Retina (tissue), 1 donor: ENCODE results near the gene INPP4A.

ENCODE experiments used
- DNase-seq: peaks from one replicate; pipeline ENCODE4 v3.0.0-alpha.2; 2016

INPP4A gene

DNA sequence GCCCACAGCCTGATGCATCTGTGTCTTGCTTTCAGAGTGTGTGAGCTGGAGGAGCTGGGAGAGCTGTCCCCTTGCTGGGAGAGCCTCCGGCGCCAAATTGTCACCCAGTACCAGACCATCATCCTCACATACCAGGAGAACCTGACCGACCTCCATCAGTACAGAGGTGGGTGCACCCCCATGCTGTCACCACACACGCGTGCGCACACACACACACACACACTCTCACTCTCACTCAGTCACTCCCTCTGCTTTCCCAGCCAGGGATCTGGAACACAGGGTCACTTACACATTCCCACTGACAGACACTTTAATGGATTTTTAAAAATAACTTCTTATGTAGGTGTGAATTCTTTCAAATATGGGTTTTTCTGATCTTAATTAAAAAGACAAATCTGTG, 99.2 kb downstream of the INPP4A start:
- no peak for DNase-seq

- no peak for DNase-seq
Measured at GRCh38 chr2:98545591-98545990, 100.9 kb downstream of the INPP4A start.

- DNase-seq, result no peak
Measured at GRCh38 chr2:98546186-98546585, 101.5 kb downstream of the INPP4A start.

- no peak for DNase-seq
Measured at GRCh38 chr2:98547092-98547790, 102.6 kb downstream of the INPP4A start.

- DNase-seq, result no peak
Measured at GRCh38 chr2:98548920-98549818, 104.5 kb downstream of the INPP4A start.

- no peak for DNase-seq
Measured at GRCh38 chr2:98550165-98550564, 105.5 kb downstream of the INPP4A start.

DNA sequence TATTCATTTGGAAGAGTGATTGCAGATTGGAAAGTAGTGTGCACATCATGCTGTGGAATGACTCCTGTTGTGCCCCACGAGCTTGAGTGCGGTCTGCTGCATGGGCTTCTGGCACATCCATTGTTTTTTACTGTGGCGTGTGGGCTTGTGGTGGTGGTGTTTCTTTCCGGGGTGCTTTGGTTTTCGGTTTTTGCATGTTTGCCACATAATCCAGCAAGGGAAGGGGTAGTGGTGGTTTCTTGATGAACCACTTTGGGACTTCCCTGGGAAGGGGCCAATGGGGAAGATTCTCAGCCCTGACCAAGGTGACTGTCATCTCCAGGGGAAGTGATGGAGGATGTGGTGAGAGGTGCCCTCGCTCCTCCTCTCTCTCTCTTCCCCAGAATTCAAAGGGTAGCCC, 106.7 kb downstream of the INPP4A start:
- no peak for DNase-seq

DNA sequence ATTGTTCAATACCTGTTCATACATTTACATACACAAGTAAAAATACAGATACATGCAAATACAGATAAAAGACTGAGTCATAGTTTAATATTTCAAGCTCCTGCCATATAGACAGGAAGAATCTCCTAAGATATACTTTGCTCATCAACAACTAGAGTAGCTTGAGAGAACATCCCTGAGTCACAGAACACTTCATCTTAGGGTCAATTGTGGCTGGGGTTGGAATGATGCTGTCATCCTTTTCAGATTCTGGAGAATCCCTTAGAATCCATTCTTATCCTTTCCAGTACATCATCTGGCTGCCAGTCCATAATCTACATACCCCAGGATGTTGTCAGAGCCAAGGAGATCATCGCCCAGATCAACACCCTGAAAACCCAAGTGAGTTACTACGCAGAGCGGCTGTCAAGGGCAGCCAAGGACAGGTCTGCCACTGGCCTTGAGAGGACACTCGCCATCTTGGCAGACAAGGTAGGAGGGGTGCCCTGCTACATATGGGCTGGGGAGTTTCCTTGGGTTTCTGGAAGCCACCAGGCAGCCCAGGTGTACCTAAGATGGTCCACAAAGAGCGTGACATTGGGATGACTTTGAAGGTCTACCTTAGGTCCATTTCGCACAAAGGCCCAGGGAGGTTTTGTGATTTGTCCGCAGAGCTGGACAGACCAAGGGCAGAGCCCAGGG, 108.0 kb downstream of the INPP4A start:
- DNase-seq, result no peak

DNA sequence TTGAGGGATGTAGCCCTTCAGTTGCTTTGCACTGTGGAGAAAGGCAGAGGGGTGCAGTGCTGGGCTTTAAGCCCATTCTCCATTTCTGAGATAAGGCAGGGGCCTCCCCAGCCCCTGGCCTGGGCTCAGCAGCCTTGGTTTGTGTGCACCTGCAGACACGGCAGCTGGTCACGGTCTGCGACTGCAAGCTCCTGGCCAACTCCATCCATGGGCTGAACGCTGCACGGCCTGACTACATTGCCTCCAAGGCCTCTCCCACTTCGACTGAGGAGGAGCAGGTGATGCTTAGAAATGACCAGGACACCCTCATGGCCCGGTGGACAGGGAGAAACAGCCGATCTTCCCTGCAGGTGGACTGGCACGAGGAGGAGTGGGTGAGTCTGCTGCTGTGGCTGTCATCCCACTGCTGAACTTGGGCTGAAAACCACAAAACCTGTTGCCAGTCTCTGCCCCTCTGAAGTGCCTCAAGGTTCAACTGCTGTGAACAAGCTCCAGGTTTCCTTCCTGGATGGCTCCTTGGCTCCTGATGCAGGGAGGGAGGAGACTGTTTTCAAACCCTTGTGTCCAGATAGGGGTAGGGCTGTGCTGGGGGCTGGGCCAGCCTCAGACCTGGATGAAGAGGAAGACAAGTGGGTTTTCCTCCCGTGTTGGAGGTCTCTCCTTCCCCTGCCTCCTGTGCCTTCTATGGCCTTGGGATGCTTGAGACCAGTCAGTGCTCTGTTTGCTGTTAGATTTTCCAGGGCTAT, 109.6 kb downstream of the INPP4A start:
- DNase-seq, result no peak

DNA sequence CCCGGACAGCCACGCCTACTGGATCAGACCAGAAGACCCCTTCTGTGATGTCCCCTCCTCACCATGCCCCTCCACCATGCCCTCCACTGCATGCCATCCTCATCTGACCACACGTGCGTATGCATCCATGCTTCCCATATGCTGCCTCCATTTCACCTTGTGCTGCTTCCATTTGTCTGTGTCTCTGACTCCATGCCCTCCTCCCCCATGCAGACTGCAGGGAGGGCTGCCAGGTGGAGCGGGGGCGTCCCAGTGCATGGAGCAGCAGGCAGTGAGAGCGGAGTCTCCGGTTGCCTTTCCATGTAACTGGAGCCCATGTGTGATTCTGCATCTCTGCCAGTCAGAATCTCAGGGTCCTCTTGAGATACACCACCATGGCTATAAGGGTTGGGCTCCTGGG, 111.0 kb downstream of the INPP4A start:
- no peak for DNase-seq

- no peak for DNase-seq
Measured at GRCh38 chr2:98556344-98557033, 111.8 kb downstream of the INPP4A start.

- DNase-seq, result no peak
Measured at GRCh38 chr2:98558852-98559530, 114.3 kb downstream of the INPP4A start.

DNA sequence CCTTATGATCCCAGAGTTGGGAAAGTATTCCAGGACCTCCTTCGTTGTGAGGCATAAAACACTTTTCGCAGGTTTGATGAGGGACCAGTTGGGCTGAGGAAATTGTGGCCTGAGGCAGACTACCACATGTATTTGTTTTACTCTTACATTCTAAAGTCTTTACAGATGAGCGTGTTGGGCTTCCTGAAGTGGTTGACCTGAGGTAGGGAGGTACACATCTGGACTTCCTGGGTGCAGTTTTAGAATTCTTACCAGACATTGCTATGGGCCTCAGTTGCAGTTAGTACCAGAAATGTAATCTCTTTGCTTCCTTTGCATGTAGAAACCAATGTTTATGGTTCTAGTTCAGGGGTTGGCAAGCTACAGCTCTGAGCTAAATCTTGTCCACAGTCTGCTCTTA, 114.9 kb downstream of the INPP4A start:
- DNase-seq, result no peak

DNA sequence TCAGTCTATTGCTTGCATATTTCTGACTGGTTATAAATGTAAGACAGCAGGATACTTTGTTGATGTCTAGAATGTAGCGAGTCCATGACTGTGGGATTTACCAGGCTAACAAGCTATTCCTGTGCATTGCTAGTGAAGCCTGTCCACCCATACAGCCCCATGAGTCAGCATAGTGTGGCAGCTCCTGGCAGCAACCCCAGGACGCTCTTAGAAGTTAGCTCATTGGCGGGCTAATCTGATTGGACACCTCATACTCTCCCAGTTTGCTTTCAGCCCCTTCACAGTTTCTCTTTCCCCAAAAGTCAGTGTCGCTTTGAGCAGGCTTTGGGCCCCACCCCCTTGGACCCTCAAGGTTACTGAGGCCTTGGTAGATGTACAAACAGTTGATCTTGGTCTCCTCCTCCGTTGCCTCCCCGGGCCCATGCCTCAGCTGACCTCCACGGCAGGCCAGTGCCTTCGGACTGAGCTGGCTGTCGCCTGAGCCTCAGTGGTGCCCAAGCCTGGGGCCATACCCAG, 115.7 kb downstream of the INPP4A start:
- DNase-seq, result no peak

DNA sequence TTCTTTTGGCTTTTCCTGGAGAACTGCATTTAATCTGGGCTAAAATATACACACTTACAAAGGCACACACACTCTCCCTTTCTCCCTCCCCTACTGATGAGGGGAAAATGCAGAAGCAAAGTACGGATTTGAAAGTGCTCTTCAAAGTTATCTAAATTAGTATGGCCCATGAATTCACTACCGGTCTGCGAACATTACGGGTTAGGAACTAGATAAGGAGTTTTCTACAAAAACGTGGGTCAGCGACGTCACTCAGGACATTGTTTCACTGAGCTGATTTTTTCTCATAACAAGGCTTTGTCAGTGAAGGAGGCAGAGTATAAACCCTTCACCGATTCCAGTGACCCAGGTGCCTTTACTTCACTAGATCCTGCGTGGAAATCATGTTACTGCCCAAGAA, 116.4 kb downstream of the INPP4A start:
- DNase-seq, result no peak

GRCh38 chr2:98561902-98562695, 117.4 kb downstream of the INPP4A start:
- DNase-seq, result no peak

DNA sequence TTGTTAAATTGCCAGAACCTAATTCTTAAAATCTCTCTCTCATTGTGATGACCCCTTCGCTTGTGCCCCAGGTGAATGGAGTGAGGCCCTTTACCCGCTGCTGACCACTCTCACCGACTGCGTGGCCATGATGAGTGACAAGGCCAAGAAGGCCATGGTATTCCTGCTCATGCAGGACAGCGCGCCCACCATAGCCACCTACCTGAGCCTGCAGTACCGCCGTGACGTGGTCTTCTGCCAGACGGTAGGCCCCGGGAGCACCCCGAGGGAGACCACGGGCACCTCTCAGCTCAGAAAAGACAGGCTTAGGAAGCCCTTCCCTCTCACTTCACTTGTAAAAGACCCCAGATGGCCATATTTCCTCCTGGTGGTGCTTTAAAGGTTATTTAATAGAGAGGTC, 118.7 kb downstream of the INPP4A start:
- no peak for DNase-seq

DNA sequence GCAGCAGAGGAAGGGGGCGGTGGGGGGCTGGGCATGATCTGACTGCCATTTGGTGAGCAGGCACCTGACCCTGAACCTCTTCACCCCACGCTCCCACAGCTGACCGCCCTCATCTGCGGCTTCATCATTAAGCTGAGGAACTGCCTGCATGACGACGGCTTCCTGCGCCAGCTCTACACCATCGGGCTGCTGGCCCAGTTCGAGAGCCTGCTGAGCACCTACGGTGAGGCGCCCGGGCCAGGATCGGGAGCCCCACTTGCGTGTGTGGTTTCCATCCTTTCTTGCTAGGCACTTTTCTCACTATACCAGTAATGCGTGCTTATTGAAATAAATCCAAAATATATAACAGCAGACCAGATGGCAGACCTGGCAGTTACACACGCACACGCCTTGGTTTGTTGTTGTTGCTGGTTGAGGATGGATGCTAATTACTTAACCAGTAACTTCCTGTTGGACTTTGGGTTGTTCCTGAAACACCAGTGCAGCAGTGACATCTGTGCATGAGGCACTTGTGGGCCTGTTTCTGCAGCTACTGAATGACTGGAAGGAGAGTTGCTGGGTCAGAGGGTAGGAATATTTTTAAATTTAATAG, 120.0 kb downstream of the INPP4A start:
- DNase-seq, result no peak

GRCh38 chr2:98565286-98565860, 120.7 kb downstream of the INPP4A start:
- no peak for DNase-seq

DNA sequence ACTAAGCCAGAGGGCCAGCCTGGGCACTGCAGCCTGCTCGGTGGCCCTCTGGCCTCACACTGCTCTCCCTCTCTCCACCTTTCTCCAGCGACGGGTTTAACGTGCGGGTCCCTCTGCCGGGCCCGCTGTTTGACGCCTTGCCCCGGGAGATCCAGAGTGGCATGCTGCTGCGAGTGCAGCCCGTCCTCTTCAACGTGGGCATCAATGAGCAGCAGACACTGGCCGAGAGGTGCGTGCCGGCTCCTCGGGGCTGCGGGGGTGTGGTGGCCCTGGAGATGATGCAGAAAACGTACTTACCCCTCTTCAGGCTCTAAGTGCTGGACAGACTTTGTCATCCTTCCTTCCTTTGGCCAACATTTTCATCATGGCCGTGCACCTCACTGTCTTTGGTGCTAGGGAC, 121.3 kb downstream of the INPP4A start:
- no peak for DNase-seq
